Measurements from ENCODE around the gene BCL7C.

GRCh38 chr16:30900588-30900987, 6.7 kb upstream of the BCL7C start:
- no peak for TF ChIP-seq CTCF (conservative IDR thresholded peaks at IDR 0.05)
- no peak for TF ChIP-seq EZH2 (IDR thresholded peaks at IDR 0.05; ENCODE audit: low read depth)

Measured in PC-9 (cell line).